HG02763 (cell line): ENCODE results near the gene LCNL1.

ENCODE experiments used
- ATAC-seq: cut with Tn5 transposase; IDR thresholded peaks from one replicate; pipeline ENCODE4 v1.9.1; 2021; ENCODE audit warnings: mild to moderate bottlenecking, moderate library complexity; ENCODE audit not compliant: unreplicated experiment

Gene LCNL1

DNA sequence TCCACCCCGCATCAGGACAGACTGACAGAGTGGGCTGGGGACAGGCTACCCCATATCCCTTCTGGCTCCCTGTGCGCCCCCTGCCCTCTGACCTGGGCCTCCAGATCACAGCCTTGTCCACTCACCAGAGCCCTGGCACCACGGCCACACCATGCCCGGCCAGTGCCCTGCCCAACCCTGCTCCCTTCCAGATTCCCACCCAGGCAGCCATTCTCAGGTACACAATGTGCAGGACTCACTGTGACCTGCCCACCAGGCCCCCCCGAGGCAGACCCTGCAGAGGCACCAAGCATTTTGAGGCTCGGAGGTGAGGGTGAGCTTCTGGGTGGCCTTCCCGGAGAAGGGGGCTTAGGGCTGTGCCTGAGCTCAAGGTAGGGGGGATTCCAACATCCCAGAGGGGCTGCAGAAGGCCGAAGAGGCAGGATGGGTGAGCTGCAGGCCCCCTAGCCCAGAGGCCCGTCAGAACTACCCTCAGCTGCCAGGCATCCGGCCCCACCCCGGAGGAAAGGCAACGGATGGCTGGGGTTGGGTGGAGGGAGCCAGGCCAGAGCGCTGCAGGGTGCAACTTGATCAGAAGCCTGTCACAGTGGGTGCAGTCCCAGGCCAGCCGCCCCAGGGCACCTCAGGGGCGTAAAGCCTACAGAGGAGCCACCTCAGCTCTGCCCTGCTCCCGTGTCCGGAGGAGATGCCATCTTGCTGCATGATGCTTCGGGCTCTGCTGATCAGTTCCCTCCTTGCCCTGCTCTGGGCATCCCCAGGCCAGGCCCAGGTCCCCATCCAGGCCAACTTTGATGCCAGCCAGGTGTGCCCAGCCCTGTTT lies at the start of gene LCNL1:
LCNL1 (plus strand) TSS at position 762 of the 820 bp plus-strand sequence. CDS start 594 bp downstream, outside the sequence.
- ATAC-seq, result no peak

- no peak for ATAC-seq
Observed at GRCh38 chr9:136934277-136934676, 48.5 kb upstream of the LCNL1 start.

DNA sequence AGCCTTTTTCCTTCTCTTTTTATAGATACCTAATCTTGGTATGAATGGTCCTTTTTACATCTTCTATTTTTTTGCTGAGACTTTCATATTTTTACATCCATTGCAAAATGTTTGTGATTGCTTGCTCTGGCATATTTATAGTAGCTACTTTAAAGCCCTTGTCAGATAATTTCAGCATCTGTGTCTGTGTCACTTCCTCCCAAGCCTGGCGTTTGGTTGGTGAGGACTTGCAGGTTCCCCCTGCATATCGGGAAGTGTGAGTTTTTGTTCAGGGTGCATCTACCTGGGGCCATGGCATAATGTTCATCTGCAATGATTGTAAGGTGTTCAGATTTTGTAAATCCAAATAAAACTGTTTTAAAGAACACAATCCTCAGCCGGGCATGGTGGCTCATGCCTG lies 47.1 kb upstream of the LCNL1 start:
- no peak for ATAC-seq

- no peak for ATAC-seq
Observed at GRCh38 chr9:136936645-136937170, 46.1 kb upstream of the LCNL1 start.

DNA sequence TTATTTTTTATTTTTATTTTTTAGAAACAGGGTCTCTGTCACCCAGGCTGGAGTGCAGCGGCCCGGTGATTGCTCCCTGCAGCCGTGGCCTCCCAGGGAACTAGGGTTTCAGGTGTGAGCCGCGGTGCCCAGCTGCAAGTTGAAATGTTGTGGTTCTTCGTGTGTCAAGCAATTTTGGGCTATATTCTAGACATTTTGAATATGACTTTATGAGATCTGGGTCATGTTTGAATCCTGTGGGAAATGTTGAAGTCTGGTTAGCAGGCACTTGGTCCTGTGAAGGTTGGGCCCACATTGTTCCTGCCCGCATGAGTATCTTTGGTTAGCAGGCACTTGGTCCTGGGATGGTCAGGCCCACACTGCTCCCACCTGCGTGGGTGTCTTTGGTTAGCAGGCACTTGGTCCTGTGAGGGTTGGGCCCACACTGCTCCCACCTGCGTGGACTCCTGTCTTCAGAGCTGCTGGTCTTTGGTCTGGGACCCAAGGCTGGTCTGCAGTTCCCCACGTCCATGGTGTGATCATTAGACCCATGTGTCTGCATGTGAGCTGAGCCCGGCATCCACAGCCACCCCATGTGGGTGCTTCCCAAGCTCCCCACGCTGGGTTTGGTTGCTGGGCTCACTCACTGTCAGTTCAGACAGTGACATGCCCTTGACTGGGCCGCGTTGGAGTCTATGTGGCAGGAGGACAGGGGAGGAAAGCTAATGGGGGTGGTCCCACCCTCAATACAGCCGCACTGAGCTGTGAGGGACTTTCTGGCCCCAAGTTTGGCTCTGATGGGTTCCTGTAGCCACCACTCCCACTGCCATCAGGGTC lies 45.4 kb upstream of the LCNL1 start:
- ATAC-seq, result no peak

DNA sequence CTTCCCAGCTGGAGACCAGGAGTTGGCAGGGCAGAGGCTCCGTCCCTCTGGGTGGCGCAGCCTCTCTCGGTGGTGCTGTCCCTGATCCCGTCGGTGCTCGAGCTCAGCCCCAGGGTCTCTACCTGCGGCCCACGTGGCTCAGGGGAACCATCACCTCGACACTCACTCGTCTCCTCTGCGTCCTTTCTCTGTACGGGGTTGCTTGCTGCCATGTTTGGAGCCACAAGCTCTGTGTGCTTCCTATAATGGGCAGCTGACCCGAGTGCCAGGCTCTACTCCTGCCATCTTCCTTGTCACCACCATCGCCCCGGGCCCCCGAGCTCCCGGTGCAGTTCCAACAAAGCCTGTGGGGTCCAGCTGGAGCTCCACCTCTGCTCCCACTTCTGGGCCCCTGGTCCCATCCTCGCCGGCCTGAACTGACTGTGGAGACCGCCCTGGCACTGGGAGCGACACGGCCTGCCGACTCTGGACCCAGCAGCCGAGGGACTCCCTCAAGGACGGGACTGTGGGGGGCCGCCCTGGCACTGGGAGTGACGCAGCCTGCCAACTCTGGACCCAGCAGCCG lies 43.3 kb upstream of the LCNL1 start:
- no peak for ATAC-seq

GRCh38 chr9:136939996-136940525 lies 42.7 kb upstream of the LCNL1 start:
- ATAC-seq, result no peak

GRCh38 chr9:136940526-136941230 lies 42.1 kb upstream of the LCNL1 start:
- ATAC-seq, result no peak

DNA sequence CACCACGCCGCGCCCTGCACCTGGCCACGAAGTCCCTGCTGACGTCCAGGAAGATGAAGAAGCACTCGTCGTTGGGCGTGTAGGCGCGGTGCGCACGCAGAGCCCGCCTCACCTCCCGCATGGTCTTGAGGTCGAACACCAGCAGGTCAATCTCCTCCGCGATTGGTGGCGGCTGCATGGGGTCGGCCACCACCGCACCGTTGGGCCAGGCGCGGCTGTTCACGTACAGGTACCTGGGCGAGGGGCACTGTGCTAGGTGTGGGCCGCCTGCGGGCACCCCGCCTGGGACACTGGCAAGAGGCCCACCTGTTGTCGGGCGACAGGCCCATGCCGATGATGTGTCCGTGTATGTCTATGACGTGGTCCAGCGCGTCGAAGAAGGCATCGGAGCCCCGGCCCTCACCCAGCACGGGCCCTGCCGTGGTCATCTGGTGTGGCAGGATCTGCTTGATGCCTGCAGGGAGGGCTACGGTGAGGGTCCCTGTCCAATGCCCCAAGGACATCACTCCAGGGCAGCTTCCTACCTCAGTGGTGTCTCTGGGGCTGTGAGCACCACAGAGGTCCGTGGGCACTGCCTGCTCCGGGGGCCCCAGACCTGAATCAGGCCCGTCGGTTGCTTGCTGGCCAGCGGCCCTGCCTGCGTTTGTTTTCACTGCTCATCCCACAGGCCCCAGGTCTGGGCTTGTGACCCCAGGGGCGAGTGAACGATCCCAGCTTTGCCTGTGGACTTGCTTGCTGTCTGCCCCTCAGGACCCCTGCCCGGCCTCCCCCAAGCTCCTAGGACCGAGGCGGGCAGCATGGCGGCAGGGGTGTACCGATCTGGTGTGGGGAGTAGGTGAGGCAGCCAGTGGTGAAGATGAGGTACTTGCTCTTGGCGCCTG lies 41.3 kb upstream of the LCNL1 start:
- no peak for ATAC-seq

DNA sequence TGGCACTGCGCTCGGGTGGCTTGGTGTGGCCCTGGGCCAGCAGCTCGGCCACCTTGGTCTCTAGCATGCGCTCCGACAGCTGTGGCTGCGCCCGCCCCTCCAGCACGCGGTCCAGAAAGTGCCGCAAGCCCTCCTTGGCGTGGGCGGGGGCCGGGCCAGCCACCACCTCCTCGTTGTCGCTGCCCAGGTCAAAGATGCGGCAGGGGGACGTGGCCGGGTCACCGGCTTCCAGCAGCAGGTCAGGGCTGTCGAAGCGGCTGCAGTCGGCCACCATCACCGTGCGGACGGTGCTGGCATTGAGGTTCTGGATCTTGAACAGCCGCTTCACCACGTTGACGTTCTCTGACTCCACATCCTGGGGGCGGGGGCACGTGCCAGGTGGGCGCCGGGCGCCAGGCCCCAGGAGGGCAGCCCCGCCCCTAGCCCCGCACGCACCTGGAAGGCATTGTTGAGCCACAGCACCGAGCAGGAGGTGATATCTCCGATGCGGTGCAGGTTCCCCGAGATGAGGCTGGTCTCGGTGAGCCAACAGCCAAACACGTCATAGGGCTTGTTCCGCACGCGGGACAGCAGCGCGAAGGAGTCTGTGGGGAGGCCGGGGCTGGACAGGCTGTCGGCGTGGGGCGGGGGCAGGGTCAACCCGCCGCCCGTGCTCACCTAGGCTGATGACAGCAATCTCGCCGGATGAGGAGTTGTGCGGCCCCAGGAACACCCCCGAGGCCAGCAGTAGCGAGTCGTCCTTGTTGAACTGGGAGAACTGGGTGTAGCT lies 40.5 kb upstream of the LCNL1 start:
- no peak for ATAC-seq

GRCh38 chr9:136942881-136943230 lies 39.9 kb upstream of the LCNL1 start:
- ATAC-seq, result no peak

DNA sequence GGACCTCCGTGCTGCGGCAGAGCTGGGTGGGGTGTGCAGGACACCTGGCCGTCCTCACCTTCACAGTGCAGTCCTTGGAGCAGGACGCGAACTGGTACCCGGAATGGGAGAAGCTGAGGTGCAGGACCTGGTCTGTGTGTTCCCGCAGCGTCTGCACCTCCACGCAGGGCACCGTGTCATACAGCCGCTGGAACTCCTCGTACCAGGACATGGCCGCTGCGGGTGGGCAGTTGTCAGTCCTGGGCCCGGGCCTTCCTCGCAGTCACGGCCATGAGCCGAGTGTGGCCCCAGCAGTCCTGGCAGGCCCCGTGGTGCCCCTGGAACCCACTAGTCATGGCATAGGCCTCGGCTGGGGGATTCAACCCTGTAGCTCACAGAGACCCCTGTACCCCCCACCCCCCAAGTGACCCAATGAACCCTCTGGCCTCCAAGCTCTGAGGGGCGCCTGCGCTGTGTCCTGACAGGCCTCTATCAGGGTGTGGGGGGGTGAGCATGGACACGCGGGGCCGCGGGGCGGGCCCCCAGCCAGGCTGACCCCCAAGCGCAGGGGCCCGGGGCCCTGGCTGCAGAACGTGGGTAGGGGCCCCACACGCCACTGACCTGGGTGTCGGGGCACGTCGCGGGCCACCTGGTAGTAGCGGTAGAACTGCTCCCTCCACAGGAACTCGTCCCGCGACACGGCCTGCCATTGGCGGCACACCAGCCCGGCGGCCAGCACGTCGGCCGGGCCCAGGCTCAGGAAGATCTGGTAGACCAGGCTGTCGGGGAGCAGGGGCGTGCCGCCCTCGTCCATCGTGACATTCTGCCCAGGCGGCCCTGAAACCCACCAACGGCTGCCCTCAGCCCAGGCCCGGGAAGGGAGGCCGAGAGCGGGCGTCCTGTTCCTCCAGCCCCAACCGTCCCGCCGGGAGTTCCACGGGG lies 39.2 kb upstream of the LCNL1 start:
- no peak for ATAC-seq

- no peak for ATAC-seq
Observed at GRCh38 chr9:136944212-136944518, 38.6 kb upstream of the LCNL1 start.

- peak; percentile 81 for ATAC-seq
Observed at GRCh38 chr9:136944519-136945332, 38.1 kb upstream of the LCNL1 start, which contains the start of the genes C8G and FBXW5. Gene C8G, plus strand, starts transcription at chr9:136945243. Its CDS starts 78 bp downstream, at chr9:136945321. Gene FBXW5, minus strand, starts transcription at chr9:136944738. Its CDS starts 655 bp downstream, at chr9:136944083.

DNA sequence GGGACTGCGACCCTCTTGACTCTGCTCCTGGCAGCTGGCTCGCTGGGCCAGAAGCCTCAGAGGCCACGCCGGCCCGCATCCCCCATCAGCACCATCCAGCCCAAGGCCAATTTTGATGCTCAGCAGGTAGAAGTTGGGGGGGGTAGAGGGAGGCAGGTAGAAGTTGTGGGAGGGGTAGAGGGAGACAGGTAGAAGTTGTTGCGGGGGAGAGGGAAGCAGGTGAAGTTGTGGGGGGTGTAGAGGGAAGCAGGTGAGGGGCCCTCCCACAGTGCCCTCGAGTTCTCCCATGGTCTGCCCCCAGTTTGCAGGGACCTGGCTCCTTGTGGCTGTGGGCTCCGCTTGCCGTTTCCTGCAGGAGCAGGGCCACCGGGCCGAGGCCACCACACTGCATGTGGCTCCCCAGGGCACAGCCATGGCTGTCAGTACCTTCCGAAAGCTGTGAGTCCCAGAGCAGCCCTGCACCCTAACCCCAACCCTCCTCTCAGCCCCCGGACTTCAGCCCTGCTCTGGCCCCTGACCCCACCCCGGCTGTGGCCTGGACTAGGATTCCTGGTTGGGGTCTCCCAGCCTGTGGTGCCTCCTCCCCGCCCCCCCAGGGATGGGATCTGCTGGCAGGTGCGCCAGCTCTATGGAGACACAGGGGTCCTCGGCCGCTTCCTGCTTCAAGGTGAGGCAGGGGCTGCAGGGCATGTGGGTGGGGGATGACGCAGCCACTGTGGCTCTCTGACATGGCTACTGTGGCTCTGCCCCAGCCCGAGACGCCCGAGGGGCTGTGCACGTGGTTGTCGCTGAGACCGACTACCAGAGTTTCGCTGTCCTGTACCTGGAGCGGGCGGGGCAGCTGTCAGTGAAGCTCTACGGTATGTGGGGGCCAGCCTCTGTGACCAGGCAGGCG lies 37.2 kb upstream of the LCNL1 start:
- ATAC-seq, result no peak
